HG03432 (cell line): ENCODE measurements around the gene DPF1.

Experiments
- ATAC-seq: cut with Tn5 transposase; IDR thresholded peaks from one replicate; pipeline ENCODE4 v1.9.1; 2021; ENCODE audit warnings: mild to moderate bottlenecking, moderate library complexity; ENCODE audit not compliant: unreplicated experiment

Gene DPF1

DNA sequence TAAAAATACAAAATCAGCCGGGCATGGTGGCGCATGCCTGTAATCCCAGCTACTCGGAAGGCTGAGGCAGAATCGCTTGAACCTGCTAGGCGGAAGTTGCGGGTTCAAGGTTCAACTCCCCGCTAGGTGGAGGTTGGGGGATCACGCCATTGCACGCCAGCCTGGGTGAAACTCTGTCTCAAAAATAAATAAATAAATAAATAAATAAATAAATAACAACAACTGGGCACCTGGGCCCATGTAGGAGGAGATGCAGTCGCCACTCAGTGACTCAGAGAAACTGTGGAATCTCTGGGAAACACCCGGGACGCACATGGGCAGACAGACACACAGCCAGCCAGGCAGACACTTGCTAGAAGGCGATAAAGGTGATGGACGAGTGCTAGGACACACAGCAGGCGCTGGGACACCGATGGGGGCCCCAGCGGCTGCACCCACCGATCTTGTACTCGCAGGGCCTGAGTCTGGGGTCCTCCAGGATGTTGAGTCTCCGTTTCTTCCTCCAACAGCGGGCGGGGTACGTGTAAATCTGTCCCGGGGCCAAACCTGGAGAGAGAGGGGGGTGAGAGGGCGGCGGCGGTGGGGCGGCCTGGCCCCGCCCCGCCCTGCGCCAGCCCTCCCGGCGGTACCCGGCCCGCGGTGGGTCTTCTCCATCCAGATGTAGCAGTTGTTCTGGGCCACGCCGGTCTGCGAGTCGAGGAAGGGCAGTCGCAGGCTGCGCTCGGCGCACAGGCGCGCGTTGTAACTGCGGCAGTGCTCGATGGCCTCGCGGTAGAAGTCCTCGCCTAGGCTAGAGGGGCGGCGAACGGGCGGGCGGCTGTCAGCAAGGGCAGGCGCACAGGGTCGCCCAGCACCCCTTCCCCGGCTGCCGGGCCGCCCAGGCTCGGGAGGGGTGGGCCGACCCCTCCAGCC lies 1.8 kb downstream of the DPF1 start:
- ATAC-seq: no peak

DNA sequence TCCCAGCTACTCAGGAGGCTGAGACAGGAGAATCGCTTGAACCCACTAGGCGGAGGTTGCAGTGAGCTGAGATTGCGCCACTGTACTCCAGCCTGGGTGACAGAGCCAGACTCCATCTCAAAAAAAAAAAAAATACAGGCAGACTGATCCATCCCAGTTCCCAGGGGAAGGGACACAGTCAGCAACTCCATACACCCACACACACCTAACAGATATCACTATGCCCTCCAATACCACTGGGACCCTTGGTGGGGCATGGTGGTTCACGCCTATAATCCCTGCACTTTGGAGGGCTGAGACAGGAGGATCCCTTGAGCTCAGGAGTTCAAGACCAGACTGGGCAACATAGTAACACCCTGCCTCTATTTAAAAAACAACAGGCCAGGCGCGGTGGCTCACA lies 2.6 kb downstream of the DPF1 start:
- ATAC-seq: no peak

GRCh38 chr19:38219221-38219620 lies 4.8 kb downstream of the DPF1 start:
- no peak for ATAC-seq

DNA sequence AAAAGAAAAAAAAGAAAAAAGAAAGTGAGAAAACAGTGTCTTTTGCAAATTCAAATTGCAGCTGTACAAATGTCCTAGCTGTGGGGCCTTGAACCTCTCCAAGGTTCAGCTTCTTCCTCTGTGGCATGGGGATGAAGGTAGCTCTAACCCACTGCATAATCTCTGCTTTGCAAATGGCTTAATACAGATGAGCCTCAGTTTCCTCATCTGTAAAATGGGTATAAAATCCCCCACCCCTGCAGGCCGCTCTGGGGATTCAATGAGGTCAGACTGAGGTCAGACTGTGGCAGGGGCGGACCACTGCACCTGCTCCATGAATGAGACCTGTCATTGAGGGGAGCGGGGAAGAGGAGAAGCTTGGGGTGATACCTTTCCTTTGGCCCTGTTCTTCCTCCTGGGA lies 5.8 kb downstream of the DPF1 start:
- ATAC-seq: no peak

- no peak for ATAC-seq
These were observed 7.0 kb downstream of the DPF1 start for GRCh38 chr19:38216785-38217641.

DNA sequence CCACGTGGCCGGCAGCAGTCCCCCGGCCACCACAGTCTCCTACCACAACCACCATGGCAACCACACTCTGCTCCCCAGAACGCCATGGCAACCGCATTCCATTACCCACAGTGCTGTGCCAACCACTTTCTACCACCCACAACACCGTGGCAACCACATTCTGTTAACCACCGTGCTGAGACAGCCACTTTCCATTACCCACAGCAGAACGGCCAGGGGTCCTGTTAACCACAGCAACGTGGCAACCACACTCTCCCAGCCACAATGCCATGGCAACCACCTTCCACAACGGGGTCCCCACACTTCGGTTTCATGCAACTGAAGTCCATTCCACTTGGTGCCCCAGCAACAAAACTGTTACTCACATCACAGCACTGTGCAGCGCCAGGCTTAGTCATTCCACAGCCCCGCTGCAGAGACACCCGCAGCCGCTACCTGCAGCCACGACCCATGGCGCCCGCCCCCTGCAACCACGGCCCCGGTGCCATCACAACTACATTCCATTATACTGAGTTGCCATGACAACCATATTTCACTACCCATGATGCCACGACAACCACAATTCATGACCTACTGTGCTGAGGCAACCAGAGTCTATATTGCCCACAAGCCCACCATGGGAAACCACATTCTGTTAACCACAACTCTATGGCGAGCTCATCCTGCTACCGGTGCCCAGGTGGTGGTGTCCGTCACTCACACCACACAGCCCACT lies 10.0 kb downstream of the DPF1 start:
- no peak for ATAC-seq

- no peak for ATAC-seq
These were observed 10.6 kb downstream of the DPF1 start for GRCh38 chr19:38213469-38213868.

DNA sequence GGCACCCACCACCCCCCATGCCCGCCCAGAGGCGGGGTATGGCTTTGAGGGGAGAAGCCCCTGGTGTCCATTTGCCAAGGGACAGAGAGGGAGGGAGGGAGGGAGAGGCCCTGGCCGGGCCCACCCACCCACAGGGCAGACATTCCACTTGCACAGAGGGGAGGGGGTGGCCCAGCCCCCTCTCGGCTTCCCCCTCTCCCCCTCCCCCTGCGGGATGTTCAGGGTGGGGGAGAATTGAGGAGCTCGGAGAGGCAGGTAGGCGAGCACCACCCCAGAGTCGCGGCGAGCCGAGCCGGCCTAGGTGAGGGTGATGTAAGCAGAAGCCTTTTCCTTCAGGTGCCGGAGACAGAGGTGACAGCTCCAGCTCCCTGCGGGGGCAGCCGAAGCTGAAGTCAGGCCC lies 12.3 kb downstream of the DPF1 start:
- no peak for ATAC-seq

DNA sequence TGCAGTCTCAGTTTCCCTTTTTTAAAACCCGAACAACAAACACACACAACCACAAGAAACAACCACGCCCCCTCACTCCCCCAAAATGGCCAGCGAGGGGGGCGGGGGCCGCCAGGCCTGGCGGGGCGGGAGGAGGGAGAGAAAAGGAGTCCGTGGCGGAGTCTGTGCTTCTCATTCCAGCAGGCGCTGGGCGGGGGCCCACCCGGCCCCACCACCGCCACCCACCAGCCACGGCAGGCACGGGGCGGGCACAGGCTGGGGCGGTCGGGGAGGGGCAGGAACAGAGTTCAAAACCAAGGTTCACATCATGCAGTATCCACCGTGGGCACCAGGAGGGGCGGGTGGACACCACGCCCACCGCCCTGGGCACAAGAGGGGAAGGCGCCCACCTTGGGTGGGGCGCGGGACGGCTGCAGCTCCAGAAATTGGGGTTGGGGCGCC lies 12.9 kb downstream of the DPF1 start:
- ATAC-seq: no peak

DNA sequence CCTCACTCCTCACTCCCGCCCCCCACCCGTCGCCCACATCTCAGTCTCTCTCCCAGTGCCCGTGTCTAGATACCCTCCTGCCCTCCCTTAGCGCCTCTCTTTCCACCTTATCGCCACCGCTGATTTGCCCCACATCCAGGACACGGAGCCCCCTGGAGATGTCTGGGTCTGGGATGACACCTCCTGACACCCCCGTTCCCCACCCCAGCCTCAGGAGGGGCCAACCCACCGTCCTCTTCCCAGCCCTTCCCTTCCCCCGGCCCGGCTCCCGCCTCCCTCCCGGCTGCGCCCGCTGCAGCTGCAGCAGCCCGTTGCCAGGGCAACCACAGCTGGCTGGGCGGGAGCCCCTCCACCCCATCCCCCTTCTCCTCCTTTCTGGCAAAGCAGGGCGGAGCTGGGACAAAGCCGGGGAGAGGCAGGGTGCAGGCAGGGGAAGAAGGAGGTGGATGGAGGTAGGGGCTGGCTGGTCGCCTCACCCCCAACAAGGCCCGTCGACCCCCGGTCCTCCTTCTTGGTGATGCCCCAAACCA lies 13.5 kb downstream of the DPF1 start:
- ATAC-seq: no peak

GRCh38 chr19:38209671-38210457 lies 14.2 kb downstream of the DPF1 start:
- ATAC-seq: no peak

DNA sequence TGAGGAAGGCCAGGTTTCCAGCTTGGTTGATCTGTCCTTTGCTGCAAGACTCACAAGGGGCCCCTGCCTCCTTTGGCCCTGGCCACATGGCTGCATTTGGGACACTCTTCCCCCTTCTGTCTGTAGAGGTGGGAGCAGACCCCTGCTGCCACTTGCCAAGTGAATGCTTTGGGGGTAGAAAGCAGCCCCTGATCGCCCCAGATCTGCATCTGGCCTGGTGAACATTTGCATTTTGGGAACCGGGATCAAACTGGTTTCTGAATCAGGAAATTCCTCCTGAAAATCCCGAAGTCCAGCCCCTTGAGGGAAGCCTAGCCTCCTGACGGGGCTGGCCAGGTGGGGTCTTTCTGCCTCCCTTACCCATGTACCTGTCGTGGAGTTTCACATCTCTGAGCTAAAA lies 14.9 kb downstream of the DPF1 start:
- no peak for ATAC-seq

DNA sequence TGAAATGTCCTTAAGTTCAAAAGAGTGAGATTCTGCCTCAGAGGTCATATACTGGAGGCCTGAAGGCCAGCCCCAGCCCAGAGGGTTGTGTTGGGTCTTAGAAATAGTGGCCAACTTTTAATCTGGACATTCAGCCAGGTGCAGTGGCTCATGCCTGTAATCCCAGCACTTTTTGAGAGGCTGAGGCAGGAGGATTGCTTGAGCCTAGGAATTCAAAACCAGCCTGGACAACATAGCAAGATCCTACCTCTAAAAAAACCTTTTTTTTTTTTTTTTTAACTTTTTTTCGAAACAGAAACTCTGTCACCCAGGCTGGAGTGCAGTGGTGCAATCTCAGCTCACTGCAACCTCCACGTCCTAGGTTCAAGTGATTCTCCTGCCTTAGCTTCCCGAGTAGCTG lies 15.5 kb downstream of the DPF1 start:
- no peak for ATAC-seq

DNA sequence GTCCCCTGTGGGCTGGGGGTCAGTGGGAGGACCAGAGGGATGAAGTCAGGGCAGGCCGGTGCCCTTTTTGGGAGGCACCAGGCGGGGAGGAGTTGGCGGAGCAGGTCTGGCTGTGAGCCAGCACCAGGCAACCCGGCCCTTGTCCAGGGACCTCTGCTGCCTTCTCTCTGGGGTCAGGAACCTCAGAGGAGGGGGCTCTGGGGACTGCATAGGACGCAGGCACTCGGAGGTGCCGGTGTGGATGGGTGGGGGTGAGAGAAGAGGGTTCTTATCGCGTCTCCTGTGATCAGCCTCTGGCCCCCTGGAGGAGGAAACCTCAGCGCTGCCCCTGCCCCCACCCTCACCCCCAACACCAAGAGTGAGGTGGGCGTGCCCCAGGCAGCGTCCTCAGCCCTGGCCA lies 16.5 kb downstream of the DPF1 start:
- ATAC-seq: no peak

DNA sequence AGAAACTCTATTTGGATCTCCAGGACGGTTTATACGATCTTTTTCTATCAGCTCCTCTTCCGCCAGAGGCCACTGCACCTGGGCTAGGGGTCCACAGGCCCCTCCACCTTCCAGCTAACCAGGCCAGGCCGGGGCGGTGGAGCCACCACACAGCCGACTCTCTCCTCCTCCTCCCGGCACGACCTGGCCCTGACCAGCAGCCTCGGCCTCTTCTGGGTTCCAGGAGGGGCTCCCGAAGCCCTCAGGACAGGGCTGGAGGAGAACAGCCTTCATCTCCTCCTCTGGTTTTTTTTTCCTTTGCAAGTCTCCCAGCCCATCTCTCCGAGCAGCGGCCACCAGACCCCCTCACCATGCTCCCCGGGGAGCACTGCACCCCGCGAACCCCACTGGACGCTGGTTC lies 17.1 kb downstream of the DPF1 start:
- ATAC-seq: no peak

DNA sequence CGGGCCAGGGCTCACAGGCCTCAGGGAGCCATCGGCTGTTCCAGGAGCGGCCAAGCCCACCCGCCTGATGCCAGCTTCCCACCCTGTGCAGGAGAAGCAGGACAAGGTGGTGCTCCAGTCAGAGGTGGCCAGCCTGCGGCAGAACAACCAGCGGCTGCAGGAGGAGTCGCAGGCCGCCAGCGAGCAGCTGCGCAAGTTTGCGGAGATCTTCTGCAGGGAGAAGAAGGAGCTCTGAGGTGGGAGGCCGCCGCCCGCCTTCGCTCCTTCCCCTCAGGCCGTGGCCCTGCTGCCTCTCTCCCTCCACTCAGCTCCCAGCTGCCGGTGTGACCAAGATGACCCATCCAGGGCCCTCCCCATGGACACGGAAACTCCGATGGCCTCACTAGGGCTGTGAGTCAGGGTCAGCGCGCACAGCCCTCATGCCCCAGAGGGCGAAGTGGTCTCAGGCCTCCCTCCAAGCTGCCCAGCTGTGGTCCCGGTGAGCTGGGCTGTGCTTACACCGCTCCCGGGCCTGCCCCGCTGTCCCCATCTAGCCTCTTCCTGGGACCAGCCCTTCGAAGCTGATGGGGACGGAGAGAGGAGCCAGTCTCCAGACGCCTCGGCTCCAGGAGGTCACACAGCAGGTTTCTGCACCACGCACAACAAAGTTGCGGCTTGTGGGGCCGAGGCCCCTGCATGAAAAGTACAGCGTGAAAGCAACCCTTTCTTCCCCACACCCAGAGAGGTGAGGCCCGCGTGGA lies 17.8 kb downstream of the DPF1 start:
- ATAC-seq: no peak

DNA sequence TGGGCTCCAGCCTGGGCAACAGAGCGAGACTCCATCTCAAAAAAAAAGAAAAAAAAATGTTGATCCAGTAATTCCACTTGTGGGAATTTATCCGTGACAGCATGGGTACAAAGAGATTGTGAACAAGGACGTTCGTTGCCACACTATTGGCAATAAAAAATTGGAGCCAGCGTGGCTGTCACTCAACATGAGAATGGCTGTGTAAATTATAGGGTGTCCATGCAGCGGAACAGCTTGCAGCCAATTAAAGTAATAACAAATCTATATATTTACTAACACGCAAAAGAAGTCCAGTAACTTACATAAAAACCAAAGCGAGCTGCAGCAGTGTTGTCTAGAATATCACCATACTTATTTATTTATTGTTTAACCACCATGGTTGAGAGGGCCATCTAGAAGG lies 19.3 kb downstream of the DPF1 start:
- ATAC-seq: no peak

- ATAC-seq: no peak
These were observed 19.9 kb downstream of the DPF1 start for GRCh38 chr19:38204096-38204495.

- ATAC-seq: no peak
These were observed 20.8 kb downstream of the DPF1 start for GRCh38 chr19:38203197-38203596.

GRCh38 chr19:38202504-38202903 lies 21.5 kb downstream of the DPF1 start:
- ATAC-seq: no peak
